PC-9 (cell line): ENCODE data around the gene STUB1. TPM values are rescaled to one million over a fixed set of nuclear protein-coding genes. Genes with fewer than 3 reads are reported as not detected.

Experiments
- BruUV-seq: library from RNA; stranded (reverse); fragments of 400-500 nt; replicated peaks from 2 replicates; lab custom pipeline; 2021; lab: Mats Ljungman, UMichigan
- CTCF ChIA-PET: fragments of 300-600 bp; sonication (Branson Sonifier 250); formaldehyde crosslinking; loops from one replicate; lab custom pipeline; 2022; ENCODE audit warnings: antibody characterized with exemption; lab: Charles Lee
- POLR2A ChIA-PET: fragments of 300-600 bp; sonication (Branson Sonifier 250); formaldehyde crosslinking; loops from one replicate; lab custom pipeline; 2022; ENCODE audit warnings: antibody characterized with exemption; ENCODE audit not compliant: unreplicated experiment; lab: Charles Lee
- DNase-seq, 2 experiments: peaks; one replicate each; pipeline versions ENCODE4 v3.0.0 to v3.0.0-alpha.2; 2015 to 2022; ENCODE audit warnings: mixed read lengths in 1 of 2
- H2AFZ ChIP-seq: fragments of 200-600 bp; sonication (generic); 2 replicates; pipeline ENCODE4 v1.8.1; 2017; ENCODE audit warnings: antibody characterized with exemption
- H3F3A ChIP-seq: fragments of 200-600 bp; sonication (generic); 2 replicates; pipeline ENCODE4 v1.8.1; 2017; ENCODE audit warnings: antibody characterized with exemption, mild to moderate bottlenecking, low read depth; ENCODE audit not compliant: insufficient read depth
- H3K27ac ChIP-seq: fragments of 200-600 bp; sonication (generic); 2 replicates; pipeline ENCODE4 v1.6.1; 2016; ENCODE audit warnings: mixed run types
- H3K27me3 ChIP-seq: fragments of 200-600 bp; sonication (generic); 2 replicates; pipeline ENCODE4 v1.6.1; 2016; ENCODE audit warnings: low read depth, mixed run types; ENCODE audit not compliant: insufficient read depth
- H3K36me3 ChIP-seq: fragments of 200-600 bp; sonication (generic); 2 replicates; pipeline ENCODE4 v1.6.1; 2016; ENCODE audit warnings: low read depth, mixed run types
- H3K4me1 ChIP-seq: fragments of 200-600 bp; sonication (generic); replicated peaks from 2 replicates; pipeline ENCODE4 v1.6.1; 2016; ENCODE audit warnings: mixed run types; ENCODE audit not compliant: insufficient read depth
- H3K4me2 ChIP-seq: fragments of 200-600 bp; sonication (generic); 2 replicates; pipeline ENCODE4 v1.6.1; 2017; ENCODE audit warnings: mixed run types
- H3K4me3 ChIP-seq: fragments of 200-600 bp; sonication (generic); 2 replicates; pipeline ENCODE4 v1.6.1; 2016; ENCODE audit warnings: mixed run types
- H3K79me2 ChIP-seq: fragments of 200-600 bp; sonication (generic); 2 replicates; pipeline ENCODE4 v1.6.1; 2017; ENCODE audit warnings: low read depth, mixed run types
- H3K9me2 ChIP-seq: fragments of 200-600 bp; sonication (generic); 2 replicates; pipeline ENCODE4 v1.8.1; 2017; ENCODE audit warnings: mild to moderate bottlenecking; ENCODE audit not compliant: insufficient read depth
- H3K9me3 ChIP-seq: fragments of 200-600 bp; sonication (generic); 2 replicates; pipeline ENCODE4 v1.8.1; 2016; ENCODE audit warnings: low read depth; ENCODE audit not compliant: insufficient read depth
- H4K20me1 ChIP-seq: fragments of 200-600 bp; sonication (generic); 2 replicates; pipeline ENCODE4 v1.8.1; 2017; ENCODE audit not compliant: insufficient read depth
- EZH2 ChIP-seq: fragments of 200-600 bp; sonication (generic); IDR thresholded peaks from 2 replicates; pipeline ENCODE4 v1.8.0; 2017; ENCODE audit warnings: antibody characterized with exemption, low read depth
- intact Hi-C: fragments of 100-400 bp; cut with micrococcal nuclease; formaldehyde crosslinking; loops from one replicate; pipeline ENCODE4 v1.10.0; 2022; ENCODE audit not compliant: unreplicated experiment
- total RNA-seq: library from RNA; stranded (reverse); gene quantifications from 2 replicates; pipeline ENCODE4 v1.2.3, GENCODE V29; 2021
- TF ChIP-seq, protein P1 (sequence below): fragments of 200-600 bp; sonication (generic); conservative IDR thresholded peaks from 2 replicates; pipeline ENCODE4 v1.6.1; 2017; ENCODE audit warnings: mixed run types, antibody characterized with exemption, mild to moderate bottlenecking, moderate library complexity

STUB1 gene
- total RNA-seq, 1 experiment from 2014 or later, result 174 TPM

DNA sequence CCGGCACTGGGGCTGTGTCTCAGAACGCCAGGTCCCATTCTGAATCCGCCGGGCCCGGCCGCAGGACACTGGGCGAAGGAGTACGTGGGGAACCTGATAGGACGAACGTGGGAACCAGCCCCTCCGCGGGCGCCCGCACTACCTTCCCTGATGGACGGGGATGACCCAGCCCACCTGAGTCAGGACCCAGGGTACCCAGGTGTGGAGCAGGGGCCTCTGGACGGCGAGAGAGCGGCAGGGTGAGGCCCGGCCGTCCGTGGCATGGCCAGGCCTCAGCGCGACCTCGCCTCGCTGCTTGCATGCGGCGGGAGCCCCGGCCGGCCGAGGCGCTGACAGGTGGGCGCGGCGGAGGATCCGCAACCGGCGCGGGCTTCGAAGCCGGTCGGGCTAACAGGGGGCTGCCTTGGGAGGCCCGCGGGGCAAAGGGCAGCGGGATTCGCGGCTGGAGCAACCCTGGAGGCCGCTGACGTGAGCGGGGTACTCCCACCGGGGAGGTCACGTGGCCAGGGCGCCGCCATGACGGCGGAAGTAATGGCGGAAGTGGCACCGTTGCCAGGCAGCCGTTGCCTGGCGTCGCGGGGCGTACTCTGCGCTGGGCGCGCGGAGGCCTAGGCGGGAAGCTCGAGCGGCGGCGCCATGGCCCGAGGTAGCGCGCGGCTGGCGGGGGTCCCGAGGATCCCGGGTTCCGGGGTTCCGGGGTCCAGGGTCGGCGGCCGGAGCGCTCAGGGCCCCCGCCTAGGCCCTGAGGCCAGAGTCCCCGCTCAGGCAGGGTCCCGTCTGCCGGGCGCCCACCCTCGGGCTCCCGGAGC is 31.2 kb upstream of the STUB1 start, which contains the start of gene WDR90:
TSS of gene WDR90 (plus strand) at position 585 of the 809 bp plus-strand sequence. CDS start at position 637, 52 bp downstream.
- Histone ChIP-seq H3K9me2 (no peaks in the 10 kb centered on the region), H3F3A (peaks cover 33% of the 10 kb centered on the region), H3K27ac (peak within 1 kb of the TSS; percentile 82), H3K36me3 (no peaks in the 10 kb centered on the region), H2AFZ (peak within 1 kb of the TSS; percentile 90), H3K27me3 (no peaks in the 10 kb centered on the region), H3K4me1 (peaks cover 54% of the 10 kb centered on the region), H4K20me1 (peaks cover 17% of the 10 kb centered on the region; the same call in 1 of the 2 replicates), H3K79me2 (peaks cover 55% of the 10 kb centered on the region), H3K4me2 (peak within 1 kb of the TSS; percentile 92), H3K4me3 (peak within 1 kb of the TSS; percentile 85), H3K9me3 (no peaks in the 10 kb centered on the region)
- BruUV-seq, result no TSS peak
- CTCF ChIA-PET, result interaction anchor here (0.6 kb wide), 1 partner anchor 262 kb away, joined by 4 read pairs; no protein-coding TSS in a partner anchor
- no peak for TF ChIP-seq EZH2
- TF ChIP-seq, protein P1, sequence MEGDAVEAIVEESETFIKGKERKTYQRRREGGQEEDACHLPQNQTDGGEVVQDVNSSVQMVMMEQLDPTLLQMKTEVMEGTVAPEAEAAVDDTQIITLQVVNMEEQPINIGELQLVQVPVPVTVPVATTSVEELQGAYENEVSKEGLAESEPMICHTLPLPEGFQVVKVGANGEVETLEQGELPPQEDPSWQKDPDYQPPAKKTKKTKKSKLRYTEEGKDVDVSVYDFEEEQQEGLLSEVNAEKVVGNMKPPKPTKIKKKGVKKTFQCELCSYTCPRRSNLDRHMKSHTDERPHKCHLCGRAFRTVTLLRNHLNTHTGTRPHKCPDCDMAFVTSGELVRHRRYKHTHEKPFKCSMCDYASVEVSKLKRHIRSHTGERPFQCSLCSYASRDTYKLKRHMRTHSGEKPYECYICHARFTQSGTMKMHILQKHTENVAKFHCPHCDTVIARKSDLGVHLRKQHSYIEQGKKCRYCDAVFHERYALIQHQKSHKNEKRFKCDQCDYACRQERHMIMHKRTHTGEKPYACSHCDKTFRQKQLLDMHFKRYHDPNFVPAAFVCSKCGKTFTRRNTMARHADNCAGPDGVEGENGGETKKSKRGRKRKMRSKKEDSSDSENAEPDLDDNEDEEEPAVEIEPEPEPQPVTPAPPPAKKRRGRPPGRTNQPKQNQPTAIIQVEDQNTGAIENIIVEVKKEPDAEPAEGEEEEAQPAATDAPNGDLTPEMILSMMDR, result no peak
- intact Hi-C loops, result loop anchor here (1.0 to 10.0 kb wide), 3 partner anchors 56 to 264 kb away; partner anchors contain the start of genes CAPN15 and PGAP6
- POLR2A ChIA-PET, result interaction anchor here (0.7 to 1.0 kb wide), 3 partner anchors 30 to 79 kb away, joined by 3 to 5 read pairs (median 4); partner anchors contain the start of gene STUB1
- peak; percentile 84 to 95 for DNase-seq

DNA sequence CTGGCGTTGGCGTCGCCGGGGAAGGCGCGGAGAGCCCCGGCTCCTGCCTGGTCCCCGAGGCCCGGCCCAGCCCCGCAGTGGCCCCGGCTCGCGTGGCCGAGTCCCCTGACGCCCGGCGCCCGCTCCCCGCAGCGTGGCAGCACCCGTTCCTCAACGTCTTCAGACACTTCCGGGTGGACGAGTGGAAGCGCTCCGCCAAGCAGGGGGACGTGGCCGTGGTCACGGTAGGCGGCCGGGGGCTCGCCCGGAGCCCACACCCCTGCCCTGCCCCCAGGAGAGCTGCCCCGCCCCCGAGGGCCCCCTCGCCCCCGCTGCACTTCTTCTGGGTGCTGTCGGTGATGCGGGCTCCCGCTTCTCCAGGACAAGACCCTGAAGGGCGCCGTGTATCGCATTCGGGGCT is 30.6 kb upstream of the STUB1 start:
- ChIA-PET POLR2A (interaction anchor here (0.7 kb wide), 3 partner anchors 29 to 123 kb away, joined by 3 to 6 read pairs (median 4); no protein-coding TSS in a partner anchor), CTCF (interaction anchor here (0.7 kb wide), 1 partner anchor 27 kb away, joined by 7 read pairs; no protein-coding TSS in a partner anchor)
- H3K27ac ChIP-seq, result no peak overlapping the region
- DNase-seq, result no peak
- H3F3A ChIP-seq, result peaks cover 28% of the 10 kb centered on the region
- peaks cover 17% of the 10 kb centered on the region; the same call in 1 of the 2 replicates for H4K20me1 ChIP-seq
- H2AFZ ChIP-seq, result peak overlapping the region; percentile 90
- no peaks in the 10 kb centered on the region for H3K9me2 ChIP-seq
- peaks cover 48% of the 10 kb centered on the region for H3K79me2 ChIP-seq
- no peaks in the 10 kb centered on the region for H3K36me3 ChIP-seq
- H3K9me3 ChIP-seq, result no peaks in the 10 kb centered on the region
- no TSS peak for BruUV-seq
- peak overlapping the region; percentile 85 for H3K4me3 ChIP-seq
- H3K4me1 ChIP-seq, result peaks cover 48% of the 10 kb centered on the region
- intact Hi-C loops, result loop anchor here (1.0 to 10.0 kb wide), 3 partner anchors 56 to 265 kb away; partner anchors contain the start of genes CAPN15 and PGAP6
- TF ChIP-seq, protein P1, result no peak
- TF ChIP-seq EZH2, result no peak
- peak overlapping the region; percentile 92 for H3K4me2 ChIP-seq
- H3K27me3 ChIP-seq, result no peaks in the 10 kb centered on the region

DNA sequence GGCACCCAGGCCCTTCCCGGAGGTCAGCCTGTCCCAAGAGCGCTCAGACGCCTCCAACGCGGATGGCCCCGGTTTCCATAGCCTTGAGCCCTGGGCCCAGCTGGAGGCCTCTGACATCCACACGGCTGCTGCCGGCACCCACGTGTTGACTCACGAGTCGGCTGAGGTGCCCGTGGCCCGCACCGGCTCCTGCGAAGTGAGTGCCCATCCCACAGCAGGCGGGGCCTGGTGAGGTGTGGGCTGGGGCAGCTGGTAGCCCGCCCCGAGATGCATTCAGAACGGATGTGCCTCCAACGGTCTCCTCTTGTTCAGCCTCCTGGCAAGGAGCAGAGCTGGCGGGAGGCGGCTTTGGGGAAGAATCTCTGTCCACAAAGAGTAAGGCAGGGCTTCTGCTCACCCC is 28.4 kb upstream of the STUB1 start:
- no TSS peak for BruUV-seq
- CTCF ChIA-PET, result no interaction called here
- peaks cover 26% of the 10 kb centered on the region for H3K4me1 ChIP-seq
- intact Hi-C loops, result no loop called here
- no peaks in the 10 kb centered on the region for H3K9me2 ChIP-seq
- TF ChIP-seq, protein P1, result no peak
- TF ChIP-seq EZH2, result no peak
- H3K4me3 ChIP-seq, result no peak overlapping the region
- H3K27ac ChIP-seq, result no peak overlapping the region
- POLR2A ChIA-PET, result no interaction called here
- H3F3A ChIP-seq, result peaks cover 10% of the 10 kb centered on the region; the same call in 1 of the 2 replicates
- H3K36me3 ChIP-seq, result no peaks in the 10 kb centered on the region
- no peak for DNase-seq
- no peaks in the 10 kb centered on the region for H3K27me3 ChIP-seq
- H2AFZ ChIP-seq, result no peak overlapping the region
- no peak overlapping the region for H3K4me2 ChIP-seq
- peaks cover 30% of the 10 kb centered on the region for H3K79me2 ChIP-seq
- no peaks in the 10 kb centered on the region for H3K9me3 ChIP-seq
- peaks cover 4% of the 10 kb centered on the region; the same call in 1 of the 2 replicates for H4K20me1 ChIP-seq
